Urothelium cell line (cell line): ENCODE data around the gene CHADL.

Experiments used
- DNase-seq: peaks from one replicate; pipeline ENCODE4 v3.0.0; 2011; ENCODE audit warnings: low spot score, mixed read lengths
- FAIRE-seq: peaks from 2 replicates; lab custom pipeline; 2011; peaks lifted over from hg19 to GRCh38; lab: Jason Lieb, UNC

The CHADL gene

GRCh38 chr22:41234815-41235695, 5.7 kb downstream of the CHADL start:
- FAIRE-seq (no peak), DNase-seq (no peak)

GRCh38 chr22:41231369-41231768, 9.4 kb downstream of the CHADL start:
- no peak for FAIRE-seq
- DNase-seq: no peak

GRCh38 chr22:41230401-41230785, 10.3 kb downstream of the CHADL start:
- no peak for DNase-seq
- no peak for FAIRE-seq

- FAIRE-seq: no peak
- no peak for DNase-seq
Measured at GRCh38 chr22:41229730-41230400, 10.9 kb downstream of the CHADL start.

- FAIRE-seq (no peak), DNase-seq (no peak)
Measured at GRCh38 chr22:41229215-41229614, 11.5 kb downstream of the CHADL start.

- DNase-seq (no peak), FAIRE-seq (no peak)
Measured at GRCh38 chr22:41226723-41227655, 13.7 kb downstream of the CHADL start.

GRCh38 chr22:41223535-41223934, 17.2 kb downstream of the CHADL start:
- no peak for FAIRE-seq

GRCh38 chr22:41222846-41223507, 17.8 kb downstream of the CHADL start:
- DNase-seq (no peak), FAIRE-seq (no peak)

More at GRCh38 chr22:41223535-41223934, 17.2 kb downstream of the CHADL start:
- DNase-seq: no peak

- DNase-seq (no peak), FAIRE-seq (no peak)
Measured at GRCh38 chr22:41217553-41218157, 23.1 kb downstream of the CHADL start.

GRCh38 chr22:41216984-41217383, 23.7 kb downstream of the CHADL start:
- no peak for DNase-seq
- FAIRE-seq: no peak

- no peak for FAIRE-seq
- DNase-seq: no peak
Measured at GRCh38 chr22:41215926-41216325, 24.8 kb downstream of the CHADL start.

GRCh38 chr22:41215409-41215808, 25.3 kb downstream of the CHADL start:
- no peak for DNase-seq
- FAIRE-seq: no peak

- FAIRE-seq (no peak), DNase-seq (no peak)
Measured at GRCh38 chr22:41206719-41207118, 34.0 kb downstream of the CHADL start.

- DNase-seq: peak; percentile 100
- FAIRE-seq: peak; percentile 99
Measured at GRCh38 chr22:41204992-41205900, 35.5 kb downstream of the CHADL start, which contains the start of gene L3MBTL2. Gene L3MBTL2, plus strand, starts transcription at chr22:41205312. Its CDS starts 51 bp downstream, at chr22:41205363.

- DNase-seq: no peak
Measured at GRCh38 chr22:41204066-41204465, 36.7 kb downstream of the CHADL start.

GRCh38 chr22:41203118-41203517, 37.6 kb downstream of the CHADL start:
- DNase-seq: no peak

More at GRCh38 chr22:41204066-41204465, 36.7 kb downstream of the CHADL start:
- no peak for FAIRE-seq

GRCh38 chr22:41201141-41201540, 39.6 kb downstream of the CHADL start:
- no peak for FAIRE-seq
- DNase-seq: no peak

More at GRCh38 chr22:41203118-41203517, 37.6 kb downstream of the CHADL start:
- no peak for FAIRE-seq

- DNase-seq (peak; percentile 43), FAIRE-seq (no peak)
Measured at GRCh38 chr22:41198027-41198580, 42.6 kb downstream of the CHADL start.
